WI38 (cell line): Measurements from ENCODE around the gene AVPR1A.

ENCODE experiments used
- H3K4me3 ChIP-seq: 2 replicates; pipeline ENCODE4 v1.5.1; 2011; ENCODE audit warnings: low read depth, mild to moderate bottlenecking, control low read depth, low read length
- TF ChIP-seq, protein P1 (sequence below): IDR thresholded peaks from 2 replicates; pipeline ENCODE4 v1.5.1; 2012; ENCODE audit warnings: low read depth, mild to moderate bottlenecking, control low read depth, low read length

AVPR1A gene

DNA sequence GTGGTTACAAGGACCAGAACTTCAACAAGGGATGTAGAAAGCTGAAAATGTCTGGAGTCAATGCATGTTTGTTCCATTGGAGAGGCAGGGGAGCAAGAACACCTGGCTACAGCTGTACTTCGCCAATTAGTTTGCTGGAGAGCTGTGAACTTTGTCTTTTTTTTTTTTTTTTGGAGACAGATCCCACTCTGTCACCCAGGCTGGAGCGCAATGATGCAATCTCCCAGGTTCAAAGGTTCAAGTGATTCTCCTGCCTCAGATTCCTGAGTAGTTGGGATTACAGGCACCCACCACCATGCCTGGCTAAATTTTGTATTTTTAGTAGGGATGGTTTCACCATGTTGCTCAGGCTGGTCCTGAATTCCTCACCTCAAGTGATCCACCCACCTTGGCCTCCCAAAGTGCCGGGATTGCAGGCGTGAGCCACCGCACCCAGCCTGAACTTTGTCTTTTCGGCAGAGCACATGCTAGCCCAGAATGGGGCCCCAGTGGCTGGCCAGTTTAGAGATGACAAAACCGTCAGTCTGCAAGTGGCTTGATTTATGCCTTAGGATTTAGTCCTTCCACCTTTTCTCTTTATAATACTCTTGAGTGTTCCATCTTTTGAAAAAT lies 55.5 kb downstream of the AVPR1A start:
- TF ChIP-seq, protein P1, sequence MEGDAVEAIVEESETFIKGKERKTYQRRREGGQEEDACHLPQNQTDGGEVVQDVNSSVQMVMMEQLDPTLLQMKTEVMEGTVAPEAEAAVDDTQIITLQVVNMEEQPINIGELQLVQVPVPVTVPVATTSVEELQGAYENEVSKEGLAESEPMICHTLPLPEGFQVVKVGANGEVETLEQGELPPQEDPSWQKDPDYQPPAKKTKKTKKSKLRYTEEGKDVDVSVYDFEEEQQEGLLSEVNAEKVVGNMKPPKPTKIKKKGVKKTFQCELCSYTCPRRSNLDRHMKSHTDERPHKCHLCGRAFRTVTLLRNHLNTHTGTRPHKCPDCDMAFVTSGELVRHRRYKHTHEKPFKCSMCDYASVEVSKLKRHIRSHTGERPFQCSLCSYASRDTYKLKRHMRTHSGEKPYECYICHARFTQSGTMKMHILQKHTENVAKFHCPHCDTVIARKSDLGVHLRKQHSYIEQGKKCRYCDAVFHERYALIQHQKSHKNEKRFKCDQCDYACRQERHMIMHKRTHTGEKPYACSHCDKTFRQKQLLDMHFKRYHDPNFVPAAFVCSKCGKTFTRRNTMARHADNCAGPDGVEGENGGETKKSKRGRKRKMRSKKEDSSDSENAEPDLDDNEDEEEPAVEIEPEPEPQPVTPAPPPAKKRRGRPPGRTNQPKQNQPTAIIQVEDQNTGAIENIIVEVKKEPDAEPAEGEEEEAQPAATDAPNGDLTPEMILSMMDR, result no peak
- H3K4me3 ChIP-seq, result no peak overlapping the region

DNA sequence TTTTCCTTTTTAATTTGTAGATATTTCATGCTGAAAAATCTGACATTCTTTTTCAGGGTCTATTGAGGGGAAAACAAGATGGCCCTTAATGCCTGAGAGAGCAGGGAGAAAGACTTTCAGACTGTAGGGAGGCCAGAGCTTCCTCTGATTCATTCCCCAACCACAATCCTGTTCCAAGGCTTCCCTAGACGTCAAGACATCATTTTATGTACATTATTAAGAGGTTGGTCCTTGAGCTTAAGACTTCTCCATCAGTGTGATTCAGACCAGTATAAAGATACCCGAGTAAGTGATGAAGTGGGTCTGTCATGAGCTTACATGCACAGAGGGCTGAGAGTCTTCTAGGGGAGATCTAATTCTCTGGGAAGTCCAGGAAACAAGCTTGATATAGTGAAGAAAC lies 57.3 kb downstream of the AVPR1A start:
- H3K4me3 ChIP-seq, result no peak overlapping the region
- TF ChIP-seq, protein P1, result no peak

DNA sequence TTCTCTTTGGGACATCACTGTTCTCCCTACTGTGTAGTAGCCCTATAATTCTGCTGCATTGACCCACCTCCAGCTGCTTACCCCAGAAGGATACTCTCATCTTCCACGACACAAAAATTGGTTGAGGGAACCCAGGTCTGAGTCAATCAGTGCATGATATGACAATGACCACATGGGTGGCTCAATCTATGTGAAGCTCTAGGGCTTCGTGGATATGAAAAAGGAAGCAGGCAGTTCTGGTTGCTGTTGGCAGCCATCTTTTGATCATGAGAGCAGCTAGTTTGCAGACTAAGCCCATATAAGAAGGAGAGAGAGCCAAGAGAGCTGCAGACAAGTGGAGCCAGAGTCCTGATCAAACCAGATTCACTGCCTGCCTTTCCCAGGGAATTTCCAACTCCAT lies 57.9 kb downstream of the AVPR1A start:
- no peak overlapping the region for H3K4me3 ChIP-seq

More for the DNA sequence above, 57.9 kb downstream of the AVPR1A start:
- TF ChIP-seq, protein P1, result no peak
